Fibroblast of lung (primary cell): Measurements from ENCODE around the gene POMGNT1.

ENCODE experiments used
- EZH2 ChIP-seq: IDR thresholded peaks from 2 replicates; pipeline ENCODE4 v1.5.1; 2012; ENCODE audit warnings: low read length, control low read depth, mild to moderate bottlenecking; ENCODE audit errors: missing control alignments
- TF ChIP-seq, protein P1 (sequence below), 2 donors: IDR thresholded peaks in 1 of 2; conservative IDR thresholded peaks in 1 of 2; 1 replicate in 1 of 2; 2 replicates in 1 of 2; pipeline ENCODE4 v1.5.1; 2011 to 2012; ENCODE audit warnings: low read length in 2 of 2, control low read depth in 1 of 2, inconsistent platforms in 1 of 2, low read depth in 1 of 2, mild to moderate bottlenecking in 1 of 2

DNA sequence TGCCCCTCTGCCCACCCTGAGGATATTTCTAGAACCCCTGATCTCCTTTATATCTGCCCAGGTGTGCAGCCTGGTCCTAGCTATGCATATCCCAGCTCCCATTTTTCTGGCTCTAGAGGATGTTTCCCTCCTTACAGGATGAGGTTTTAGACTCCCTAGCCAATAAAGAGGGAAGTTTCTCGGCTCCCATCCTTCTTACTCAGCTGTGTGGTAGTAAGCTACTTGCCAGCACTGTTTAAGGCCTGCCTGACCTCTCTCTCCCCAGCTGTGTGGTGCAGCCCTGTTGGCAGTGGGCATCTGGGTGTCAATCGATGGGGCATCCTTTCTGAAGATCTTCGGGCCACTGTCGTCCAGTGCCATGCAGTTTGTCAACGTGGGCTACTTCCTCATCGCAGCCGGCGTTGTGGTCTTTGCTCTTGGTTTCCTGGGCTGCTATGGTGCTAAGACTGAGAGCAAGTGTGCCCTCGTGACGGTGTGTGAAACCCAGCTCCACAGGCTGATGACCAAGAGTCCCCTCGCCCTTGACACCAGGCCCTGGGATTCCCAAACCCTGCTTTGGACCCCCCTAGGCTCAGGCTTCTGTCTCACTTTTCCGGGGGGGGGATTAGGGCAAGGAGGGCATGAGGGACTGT, 14.2 kb downstream of the POMGNT1 start:
- TF ChIP-seq, protein P1, sequence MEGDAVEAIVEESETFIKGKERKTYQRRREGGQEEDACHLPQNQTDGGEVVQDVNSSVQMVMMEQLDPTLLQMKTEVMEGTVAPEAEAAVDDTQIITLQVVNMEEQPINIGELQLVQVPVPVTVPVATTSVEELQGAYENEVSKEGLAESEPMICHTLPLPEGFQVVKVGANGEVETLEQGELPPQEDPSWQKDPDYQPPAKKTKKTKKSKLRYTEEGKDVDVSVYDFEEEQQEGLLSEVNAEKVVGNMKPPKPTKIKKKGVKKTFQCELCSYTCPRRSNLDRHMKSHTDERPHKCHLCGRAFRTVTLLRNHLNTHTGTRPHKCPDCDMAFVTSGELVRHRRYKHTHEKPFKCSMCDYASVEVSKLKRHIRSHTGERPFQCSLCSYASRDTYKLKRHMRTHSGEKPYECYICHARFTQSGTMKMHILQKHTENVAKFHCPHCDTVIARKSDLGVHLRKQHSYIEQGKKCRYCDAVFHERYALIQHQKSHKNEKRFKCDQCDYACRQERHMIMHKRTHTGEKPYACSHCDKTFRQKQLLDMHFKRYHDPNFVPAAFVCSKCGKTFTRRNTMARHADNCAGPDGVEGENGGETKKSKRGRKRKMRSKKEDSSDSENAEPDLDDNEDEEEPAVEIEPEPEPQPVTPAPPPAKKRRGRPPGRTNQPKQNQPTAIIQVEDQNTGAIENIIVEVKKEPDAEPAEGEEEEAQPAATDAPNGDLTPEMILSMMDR (conservative IDR thresholded peaks at IDR 0.05 in 1 of 2, IDR thresholded peaks at IDR 0.05 in 1 of 2; ENCODE audit: low read depth in 1 of 2, low read length in 2 of 2): no peak
- no peak for TF ChIP-seq EZH2
